Neural progenitor cell (in vitro differentiated cells): ENCODE results near the gene C10orf105. TPM values are rescaled to one million over a fixed set of nuclear protein-coding genes. Genes with fewer than 3 reads are reported as not detected.

ENCODE experiments used
- DNase-seq: peaks from one replicate; pipeline ENCODE4 v3.0.0-alpha.2; 2016; ENCODE audit warnings: low spot score
- H2AFZ ChIP-seq: fragments of 200-600 bp; sonication (generic); replicated peaks from 2 replicates; pipeline ENCODE4 v1.6.1; 2016; ENCODE audit warnings: antibody characterized with exemption
- H3F3A ChIP-seq: fragments of 200-600 bp; sonication (generic); 2 replicates; pipeline ENCODE4 v1.6.1; 2016; ENCODE audit warnings: antibody characterized with exemption, low read depth
- H3K27ac ChIP-seq: fragments of 200-600 bp; sonication (generic); 2 replicates; pipeline ENCODE4 v1.5.1; 2016; ENCODE audit warnings: mild to moderate bottlenecking
- H3K27me3 ChIP-seq: fragments of 200-600 bp; sonication (generic); 2 replicates; pipeline ENCODE4 v1.6.1; 2016; ENCODE audit warnings: mild to moderate bottlenecking, moderate library complexity
- H3K36me3 ChIP-seq: fragments of 200-600 bp; sonication (generic); 2 replicates; pipeline ENCODE4 v1.5.1; 2016
- H3K4me1 ChIP-seq: fragments of 200-600 bp; sonication (generic); 2 replicates; pipeline ENCODE4 v1.6.1; 2016; ENCODE audit warnings: mixed run types
- H3K4me2 ChIP-seq: fragments of 200-600 bp; sonication (generic); 2 replicates; pipeline ENCODE4 v1.6.1; 2016
- H3K4me3 ChIP-seq: fragments of 200-600 bp; sonication (generic); 2 replicates; pipeline ENCODE4 v1.5.1; 2016
- H3K79me2 ChIP-seq: fragments of 200-600 bp; sonication (generic); 2 replicates; pipeline ENCODE4 v1.6.1; 2016; ENCODE audit warnings: low read depth
- H3K9ac ChIP-seq: fragments of 200-600 bp; sonication (generic); 2 replicates; pipeline ENCODE4 v1.6.1; 2016
- H3K9me3 ChIP-seq: fragments of 200-600 bp; sonication (generic); 2 replicates; pipeline ENCODE4 v1.5.1; 2016; ENCODE audit warnings: low read depth
- H4K20me1 ChIP-seq: fragments of 200-600 bp; sonication (generic); 2 replicates; pipeline ENCODE4 v1.6.1; 2016; ENCODE audit warnings: low read depth
- H3K27ac Mint-ChIP-seq: 3 replicates; pipeline ENCODE4 v1.8.0; 2021; ENCODE audit warnings: mixed read lengths
- H3K27me3 Mint-ChIP-seq: 2 replicates; pipeline ENCODE4 v1.8.0; 2022; ENCODE audit warnings: low read depth, mild to moderate bottlenecking, inconsistent platforms, moderate library complexity, mixed read lengths; ENCODE audit not compliant: insufficient read depth
- H3K36me3 Mint-ChIP-seq: 3 replicates; pipeline ENCODE4 v1.8.0; 2021; ENCODE audit warnings: mixed read lengths
- H3K4me1 Mint-ChIP-seq: 3 replicates; pipeline ENCODE4 v1.8.0; 2021; ENCODE audit warnings: mixed read lengths
- H3K4me3 Mint-ChIP-seq: 3 replicates; pipeline ENCODE4 v1.8.0; 2021; ENCODE audit warnings: mild to moderate bottlenecking, moderate library complexity, mixed read lengths
- H3K9me3 Mint-ChIP-seq: 3 replicates; pipeline ENCODE4 v1.8.0; 2020; ENCODE audit warnings: mixed read lengths
- CTCF ChIP-seq: fragments of 200-600 bp; sonication (generic); IDR thresholded peaks from 2 replicates; pipeline ENCODE4 v1.5.1; 2017; ENCODE audit warnings: antibody characterized with exemption, mild to moderate bottlenecking
- EZH2 ChIP-seq: fragments of 200-600 bp; sonication (generic); IDR thresholded peaks from 2 replicates; pipeline ENCODE4 v1.6.1; 2017; ENCODE audit warnings: antibody characterized with exemption, mild to moderate bottlenecking, moderate library complexity
- EZH2phosphoT487 ChIP-seq: fragments of 200-600 bp; sonication (generic); IDR thresholded peaks from 2 replicates; pipeline ENCODE4 v1.6.1; 2017; ENCODE audit warnings: antibody characterized with exemption
- total RNA-seq: library from RNA; depleted of rRNA; stranded (reverse); fragments of >200 nt; gene quantifications from 2 replicates; pipeline ENCODE4 v1.2.3, GENCODE V29; 2015; ENCODE audit warnings: low replicate concordance

Gene C10orf105
- total RNA-seq, 1 donor from 2014 or later, result 0.39 TPM

GRCh38 chr10:71688256-71688655, 31.3 kb downstream of the C10orf105 start:
- TF ChIP-seq CTCF, result no peak
- TF ChIP-seq EZH2phosphoT487, result no peak
- TF ChIP-seq EZH2, result no peak
- Histone ChIP-seq H3F3A (peaks cover 4% of the 10 kb centered on the region), H4K20me1 (no peaks in the 10 kb centered on the region), H3K79me2 (no peaks in the 10 kb centered on the region), H3K4me1 (peaks cover 19% of the 10 kb centered on the region), H3K4me2 (no peak overlapping the region), H3K9ac (no peak overlapping the region), H3K9me3 (no peaks in the 10 kb centered on the region), H3K27ac (no peak overlapping the region), H3K36me3 (no peaks in the 10 kb centered on the region), H3K27me3 (no peaks in the 10 kb centered on the region), H2AFZ (no peak overlapping the region), H3K4me3 (no peak overlapping the region)
- peaks cover 4% of the 10 kb centered on the region for H3K9me3 Mint-ChIP-seq
- DNase-seq, result no peak
- peaks cover 31% of the 10 kb centered on the region for H3K4me1 Mint-ChIP-seq
- peaks cover 7% of the 10 kb centered on the region for H3K27me3 Mint-ChIP-seq
- H3K4me3 Mint-ChIP-seq, result no peak overlapping the region
- H3K27ac Mint-ChIP-seq, result peak overlapping the region; percentile 18
- peaks cover 3% of the 10 kb centered on the region for H3K36me3 Mint-ChIP-seq

GRCh38 chr10:71687480-71687879, 32.1 kb downstream of the C10orf105 start:
- H3K36me3 ChIP-seq, result no peaks in the 10 kb centered on the region
- TF ChIP-seq EZH2phosphoT487 (no peak), EZH2 (no peak), CTCF (no peak)
- H3K9ac ChIP-seq, result no peak overlapping the region
- peaks cover 4% of the 10 kb centered on the region for H3K9me3 Mint-ChIP-seq
- H4K20me1 ChIP-seq, result no peaks in the 10 kb centered on the region
- H3K9me3 ChIP-seq, result no peaks in the 10 kb centered on the region
- H3K27me3 ChIP-seq, result no peaks in the 10 kb centered on the region
- H2AFZ ChIP-seq, result no peak overlapping the region
- no peak overlapping the region for H3K27ac ChIP-seq
- H3K27me3 Mint-ChIP-seq, result peaks cover 9% of the 10 kb centered on the region
- no peak overlapping the region for H3K27ac Mint-ChIP-seq
- DNase-seq, result no peak
- no peak overlapping the region for H3K4me3 Mint-ChIP-seq
- no peaks in the 10 kb centered on the region for H3K79me2 ChIP-seq
- H3K36me3 Mint-ChIP-seq, result peaks cover 3% of the 10 kb centered on the region
- peaks cover 36% of the 10 kb centered on the region for H3K4me1 Mint-ChIP-seq
- H3F3A ChIP-seq, result peaks cover 4% of the 10 kb centered on the region
- peaks cover 19% of the 10 kb centered on the region for H3K4me1 ChIP-seq
- no peak overlapping the region for H3K4me2 ChIP-seq
- H3K4me3 ChIP-seq, result no peak overlapping the region

- DNase-seq, result no peak
Measured at GRCh38 chr10:71687077-71687476, 32.5 kb downstream of the C10orf105 start.

More at GRCh38 chr10:71687077-71687476, 32.5 kb downstream of the C10orf105 start:
- peaks cover 19% of the 10 kb centered on the region for H3K4me1 ChIP-seq
- no peaks in the 10 kb centered on the region for H3K27me3 ChIP-seq
- H3K27me3 Mint-ChIP-seq, result peaks cover 11% of the 10 kb centered on the region
- H3K36me3 ChIP-seq, result no peaks in the 10 kb centered on the region
- peaks cover 3% of the 10 kb centered on the region for H3K36me3 Mint-ChIP-seq
- no peak overlapping the region for H3K27ac ChIP-seq
- peaks cover 4% of the 10 kb centered on the region for H3K9me3 Mint-ChIP-seq
- H3K9me3 ChIP-seq, result no peaks in the 10 kb centered on the region
- H3K4me3 ChIP-seq, result no peak overlapping the region
- no peaks in the 10 kb centered on the region for H3K79me2 ChIP-seq
- H3K4me1 Mint-ChIP-seq, result peaks cover 36% of the 10 kb centered on the region
- H3K4me3 Mint-ChIP-seq, result no peak overlapping the region
- peak overlapping the region; percentile 40 for H3K27ac Mint-ChIP-seq
- TF ChIP-seq EZH2phosphoT487 (no peak), CTCF (no peak), EZH2 (no peak)
- H2AFZ ChIP-seq, result no peak overlapping the region
- H3F3A ChIP-seq, result peaks cover 4% of the 10 kb centered on the region
- no peak overlapping the region for H3K9ac ChIP-seq
- H3K4me2 ChIP-seq, result no peak overlapping the region
- no peaks in the 10 kb centered on the region for H4K20me1 ChIP-seq
